ENCODE measurements around the gene ANKS3.

DNA sequence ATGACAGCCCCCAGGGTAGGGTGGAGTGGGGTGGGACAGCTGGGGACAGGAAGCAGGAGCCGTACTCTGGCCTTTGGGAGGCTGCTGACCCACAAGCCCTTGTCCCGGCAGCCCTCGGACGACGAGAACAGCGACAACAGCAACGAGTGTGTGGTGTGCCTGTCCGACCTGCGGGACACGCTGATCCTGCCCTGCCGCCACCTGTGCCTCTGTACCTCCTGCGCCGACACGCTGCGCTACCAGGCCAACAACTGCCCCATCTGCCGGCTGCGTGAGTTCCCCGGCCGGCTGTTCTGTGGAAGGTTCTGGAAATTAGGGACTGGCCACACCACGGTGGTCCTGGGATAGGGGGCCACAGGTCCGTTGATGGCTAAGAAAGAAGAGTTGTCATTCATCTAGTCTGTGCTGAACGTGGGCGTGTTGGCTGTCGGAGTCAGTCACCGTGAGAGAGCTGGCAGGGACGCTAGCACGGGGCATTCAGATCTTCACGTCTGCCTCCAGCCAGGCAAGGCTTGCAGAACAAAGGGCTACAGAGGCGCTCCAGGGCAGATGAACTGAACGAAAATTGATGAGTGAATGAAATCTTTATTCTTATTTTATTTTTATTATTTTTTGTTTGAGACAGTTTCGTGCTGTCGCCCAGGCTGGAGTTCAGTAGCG is 60.6 kb downstream of the ANKS3 start:
- TF ChIP-seq CTCF (IDR thresholded peaks at IDR 0.05) (no peak), ZFX (IDR thresholded peaks at IDR 0.05; ENCODE audit: borderline replicate concordance) (no peak)
